ENCODE data around the gene MRAS.

Gene MRAS

GRCh38 chr3:138344754-138345153 is 3.6 kb upstream of the MRAS start:
- DNase-seq, result no peak

- no peak for DNase-seq
Observed at GRCh38 chr3:138348754-138349739, 668 bp downstream of the MRAS start.

GRCh38 chr3:138349926-138350665 is 1.7 kb downstream of the MRAS start:
- no peak for DNase-seq

- DNase-seq, result no peak
Observed at GRCh38 chr3:138351151-138351550, 2.8 kb downstream of the MRAS start.

GRCh38 chr3:138351916-138352550 is 3.7 kb downstream of the MRAS start:
- DNase-seq, result no peak

- no peak for DNase-seq
Observed at GRCh38 chr3:138354376-138354775, 6.0 kb downstream of the MRAS start.

GRCh38 chr3:138355071-138355470 is 6.7 kb downstream of the MRAS start:
- no peak for DNase-seq

GRCh38 chr3:138356730-138357405 is 8.5 kb downstream of the MRAS start:
- DNase-seq, result no peak

GRCh38 chr3:138359148-138359918 is 11.0 kb downstream of the MRAS start:
- no peak for DNase-seq

- DNase-seq, result no peak
Observed at GRCh38 chr3:138359919-138360868, 11.8 kb downstream of the MRAS start.

- no peak for DNase-seq
Observed at GRCh38 chr3:138360869-138361525, 12.6 kb downstream of the MRAS start.

- DNase-seq, result no peak
Observed at GRCh38 chr3:138361561-138361971, 13.2 kb downstream of the MRAS start.

GRCh38 chr3:138362538-138362937 is 14.2 kb downstream of the MRAS start:
- no peak for DNase-seq

- DNase-seq, result no peak
Observed at GRCh38 chr3:138363322-138363721, 14.9 kb downstream of the MRAS start.

- DNase-seq, result no peak
Observed at GRCh38 chr3:138364356-138365252, 16.2 kb downstream of the MRAS start.

- DNase-seq, result no peak
Observed at GRCh38 chr3:138365253-138365555, 16.8 kb downstream of the MRAS start.

GRCh38 chr3:138366006-138366759 is 17.8 kb downstream of the MRAS start:
- DNase-seq, result no peak

GRCh38 chr3:138367326-138367850 is 19.0 kb downstream of the MRAS start:
- no peak for DNase-seq

All from KG1 (cell line).